ENCODE data around the gene TGIF1. TPM values are rescaled to one million over a fixed set of nuclear protein-coding genes. Genes with fewer than 3 reads are reported as not detected.

Gene TGIF1
- polyA plus RNA-seq, 1 donor: 37.1 TPM

GRCh38 chr18:3482258-3482657 lies 32.3 kb downstream of the TGIF1 start:
- DNase-seq (ENCODE audit: low read depth): no peak

DNA sequence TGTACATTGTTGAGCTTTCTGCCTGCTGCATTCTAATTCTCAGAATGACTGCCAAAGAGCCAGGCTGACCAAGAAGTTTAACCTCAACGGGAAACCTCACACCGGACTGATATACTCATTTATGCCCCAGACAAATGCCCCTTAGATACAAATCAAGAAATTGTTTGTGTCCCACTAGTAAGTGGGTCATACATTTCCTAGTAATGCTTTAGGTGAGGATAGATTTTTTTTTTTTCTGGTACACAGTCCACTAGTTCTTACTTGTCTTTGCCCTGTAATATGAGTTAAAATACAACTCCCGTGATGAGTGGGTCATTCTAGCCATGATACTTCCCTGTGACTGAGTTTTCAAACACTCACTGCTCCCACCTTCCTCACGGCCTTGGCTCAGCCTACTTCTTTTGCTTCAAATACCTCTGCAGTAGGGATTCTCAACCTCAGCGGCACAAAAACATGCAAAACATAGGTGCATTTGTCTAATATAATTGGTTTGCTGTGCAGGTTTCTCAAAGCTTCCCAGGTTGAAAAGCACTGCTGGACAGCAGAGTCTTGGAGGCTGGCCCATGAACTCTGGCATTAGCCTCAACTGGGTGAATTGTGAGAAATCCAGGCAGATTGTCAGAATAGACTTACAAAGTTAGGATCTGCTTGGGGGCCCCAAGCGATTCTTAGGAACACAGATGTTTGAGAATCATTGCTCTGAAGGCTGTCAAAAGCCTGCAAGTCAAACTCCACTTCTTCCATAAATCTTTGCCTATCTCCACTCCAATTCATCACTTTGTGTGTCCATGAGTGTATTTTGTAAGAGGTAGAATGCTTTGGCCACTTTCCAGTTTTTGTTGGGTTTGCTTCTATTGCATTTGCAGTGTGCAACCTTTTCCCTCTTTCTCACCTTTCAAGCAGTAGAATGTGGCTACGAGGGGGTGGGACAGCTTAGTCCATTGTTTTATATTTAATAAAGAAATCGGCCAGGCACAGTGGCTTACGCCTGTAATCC lies 35.5 kb downstream of the TGIF1 start:
- DNase-seq (ENCODE audit: low read depth): no peak

- DNase-seq (ENCODE audit: low read depth): no peak
These were observed 36.5 kb downstream of the TGIF1 start for GRCh38 chr18:3486512-3486911.

- no peak for DNase-seq (ENCODE audit: low read depth)
These were observed 39.5 kb downstream of the TGIF1 start for GRCh38 chr18:3489462-3489861.

DNA sequence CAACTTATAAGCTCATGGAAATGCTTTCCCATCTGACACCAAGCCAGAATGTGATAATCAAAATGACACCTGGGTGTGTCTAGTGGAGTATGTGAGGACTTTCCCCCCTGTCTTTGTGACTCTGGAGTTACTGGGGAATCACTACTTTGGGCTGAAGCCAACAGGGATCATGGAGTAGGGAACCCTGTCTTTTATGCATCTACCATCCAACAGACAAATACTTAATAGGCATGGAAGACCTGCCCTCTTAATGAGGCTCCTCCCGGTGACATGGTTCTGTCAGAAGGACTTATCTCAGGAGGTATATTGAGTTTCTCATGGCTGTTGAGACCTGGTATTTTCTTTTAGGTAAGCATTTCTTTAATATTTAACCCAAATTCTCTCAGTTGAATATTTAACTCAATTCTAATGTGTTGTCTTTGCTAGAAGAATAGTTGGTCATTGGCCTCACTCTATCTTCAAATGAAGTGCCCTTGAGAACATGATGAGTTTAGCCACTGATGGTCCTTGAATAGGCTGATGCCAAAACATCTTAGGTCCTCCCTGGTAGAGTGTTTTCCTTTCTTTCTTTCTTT lies 42.1 kb downstream of the TGIF1 start:
- DNase-seq (ENCODE audit: low read depth): no peak

- DNase-seq (ENCODE audit: low read depth): no peak
These were observed 42.7 kb downstream of the TGIF1 start for GRCh38 chr18:3492721-3493120.

DNA sequence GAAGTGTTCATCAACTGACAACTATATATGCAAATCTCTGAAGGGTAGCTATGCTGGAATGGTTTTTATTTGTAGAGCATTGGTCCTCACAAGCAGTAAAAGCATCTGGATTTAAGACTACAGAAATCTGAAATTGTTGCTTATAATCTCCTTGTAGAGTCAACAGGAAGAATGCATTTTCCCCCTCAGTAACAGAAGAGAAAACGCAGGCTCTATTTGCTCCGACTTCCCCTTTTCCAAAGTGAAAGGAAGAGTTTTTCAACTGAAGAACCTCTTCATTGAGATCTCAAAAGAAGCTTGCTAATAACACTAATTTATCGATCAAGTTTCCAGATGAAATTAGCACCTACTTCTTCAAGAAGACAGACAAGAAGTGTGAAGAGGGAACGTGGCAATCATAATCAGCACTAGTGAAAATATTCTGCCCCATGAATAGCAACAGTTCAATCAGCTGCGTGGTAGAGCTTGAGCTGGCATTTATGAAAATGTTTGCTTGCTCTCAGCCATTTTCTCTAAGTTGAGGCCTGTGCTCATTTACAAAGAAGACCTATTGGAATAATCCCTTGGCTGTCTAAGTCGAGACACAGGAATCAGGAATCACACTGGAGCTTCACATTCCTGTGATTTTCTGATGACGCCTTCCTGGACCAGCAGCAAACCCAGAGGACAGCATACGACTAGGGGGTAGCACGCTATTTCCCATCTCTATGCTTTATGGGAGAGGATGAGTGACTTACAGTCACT lies 43.7 kb downstream of the TGIF1 start:
- no peak for DNase-seq (ENCODE audit: low read depth)

DNA sequence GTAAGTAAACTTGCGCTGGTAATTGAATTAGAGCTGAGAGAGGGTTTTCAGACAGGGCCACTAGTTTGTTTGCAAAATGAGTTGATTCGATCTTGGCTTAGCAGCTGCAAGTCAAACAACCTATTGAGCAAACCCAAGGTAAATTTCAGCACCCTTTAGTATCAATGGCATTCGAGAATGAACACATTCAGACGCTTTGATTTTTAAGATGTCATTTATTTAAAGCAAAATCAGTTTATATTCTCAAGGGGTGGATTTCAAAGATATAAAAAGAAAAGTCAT lies 44.2 kb downstream of the TGIF1 start:
- no peak for DNase-seq (ENCODE audit: low read depth)

- DNase-seq (ENCODE audit: low read depth): no peak
These were observed 44.6 kb downstream of the TGIF1 start for GRCh38 chr18:3494569-3494968.

GRCh38 chr18:3495691-3496430 lies 45.9 kb downstream of the TGIF1 start:
- no peak for DNase-seq (ENCODE audit: low read depth)

GRCh38 chr18:3498698-3499471 lies 48.9 kb downstream of the TGIF1 start:
- no peak for DNase-seq (ENCODE audit: low read depth)

DNA sequence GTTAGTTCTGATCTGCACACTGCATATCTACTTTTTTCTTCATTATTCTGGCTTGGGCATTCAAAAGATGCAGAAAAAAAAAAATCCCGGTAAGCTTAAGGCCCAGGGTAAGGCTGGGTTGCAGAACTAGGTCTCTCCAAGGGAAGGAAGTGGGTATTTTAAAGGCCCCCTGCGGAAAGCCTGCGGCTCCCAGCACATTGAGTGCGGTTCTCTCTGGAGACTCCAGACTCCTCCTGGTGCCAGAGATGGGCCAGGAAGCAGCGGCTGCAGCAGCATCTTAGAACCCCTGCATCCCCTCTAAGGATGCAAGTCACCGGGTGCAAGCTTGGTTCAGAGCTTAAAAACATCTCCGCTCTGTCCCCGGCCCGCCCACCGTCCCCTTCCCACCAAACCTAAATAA lies 49.5 kb downstream of the TGIF1 start:
- DNase-seq (ENCODE audit: low read depth): no peak

- no peak for DNase-seq (ENCODE audit: low read depth)
These were observed 50.0 kb downstream of the TGIF1 start for GRCh38 chr18:3500016-3500415.

DNA sequence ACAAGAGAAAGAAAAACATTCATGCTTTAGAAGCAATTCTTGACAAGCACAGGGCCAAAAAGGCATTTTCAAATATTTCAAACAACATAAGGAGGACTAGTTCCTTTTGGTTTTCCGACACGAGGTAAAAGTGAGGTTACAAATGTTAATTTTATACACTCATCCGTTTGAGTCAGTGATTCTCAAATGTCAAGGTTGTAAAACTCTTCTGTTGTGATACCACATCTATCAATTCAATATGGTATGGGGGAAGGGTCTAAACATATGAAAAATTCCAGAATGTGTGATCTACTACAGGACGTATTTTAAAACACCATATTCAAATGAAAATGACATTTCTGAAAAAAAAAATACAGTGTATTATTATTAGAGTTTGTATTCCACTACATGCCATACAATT lies 52.7 kb downstream of the TGIF1 start:
- DNase-seq (ENCODE audit: low read depth): no peak

DNA sequence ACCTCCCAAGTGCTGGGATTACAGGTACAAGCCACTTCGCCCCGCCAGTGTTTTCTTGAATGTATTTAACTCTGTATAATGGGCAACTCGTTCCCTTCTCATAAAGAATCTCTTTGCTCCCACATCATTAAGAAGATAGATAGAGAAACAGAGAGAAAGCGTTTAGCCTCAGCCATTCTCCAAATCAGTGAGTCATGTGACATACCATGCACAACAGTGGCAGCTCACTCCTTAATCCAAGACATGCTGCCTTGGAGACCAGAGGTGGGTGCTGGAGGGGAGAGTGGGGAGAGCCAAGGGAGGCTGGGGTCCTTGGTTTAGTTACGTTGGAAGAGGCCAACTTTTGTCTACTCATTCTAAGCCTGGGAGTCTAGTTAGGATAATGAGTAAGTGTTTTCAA lies 54.7 kb downstream of the TGIF1 start:
- no peak for DNase-seq (ENCODE audit: low read depth)

GRCh38 chr18:3508576-3509549 lies 58.9 kb downstream of the TGIF1 start:
- no peak for DNase-seq (ENCODE audit: low read depth)
